WI38 (cell line): ENCODE data around the gene CNTNAP4.

Source experiments
- H3K4me3 ChIP-seq: 2 replicates; pipeline ENCODE4 v1.5.1; 2011; ENCODE audit warnings: low read depth, mild to moderate bottlenecking, control low read depth, low read length
- TF ChIP-seq, protein P1 (sequence below): IDR thresholded peaks from 2 replicates; pipeline ENCODE4 v1.5.1; 2012; ENCODE audit warnings: low read depth, mild to moderate bottlenecking, control low read depth, low read length

CNTNAP4 gene

DNA sequence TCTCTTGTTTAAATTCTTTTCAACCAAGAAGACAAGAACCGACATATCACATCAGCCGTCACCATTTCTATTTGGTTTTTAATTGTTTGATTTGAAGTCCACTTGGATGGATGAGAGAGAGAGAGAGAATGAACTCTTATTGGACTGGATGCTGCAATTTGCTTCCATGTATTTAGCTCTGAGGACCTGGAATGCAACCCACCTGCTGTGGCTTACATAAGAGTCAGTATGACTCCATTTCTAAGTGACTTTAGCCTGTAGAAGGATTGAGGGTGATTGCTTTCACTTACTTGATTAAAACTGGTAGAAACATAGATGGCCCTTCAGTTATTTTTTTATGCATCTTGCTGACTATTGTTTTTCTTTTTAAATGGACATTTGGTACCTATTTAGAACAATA is 296.1 kb downstream of the CNTNAP4 start:
- TF ChIP-seq, protein P1, sequence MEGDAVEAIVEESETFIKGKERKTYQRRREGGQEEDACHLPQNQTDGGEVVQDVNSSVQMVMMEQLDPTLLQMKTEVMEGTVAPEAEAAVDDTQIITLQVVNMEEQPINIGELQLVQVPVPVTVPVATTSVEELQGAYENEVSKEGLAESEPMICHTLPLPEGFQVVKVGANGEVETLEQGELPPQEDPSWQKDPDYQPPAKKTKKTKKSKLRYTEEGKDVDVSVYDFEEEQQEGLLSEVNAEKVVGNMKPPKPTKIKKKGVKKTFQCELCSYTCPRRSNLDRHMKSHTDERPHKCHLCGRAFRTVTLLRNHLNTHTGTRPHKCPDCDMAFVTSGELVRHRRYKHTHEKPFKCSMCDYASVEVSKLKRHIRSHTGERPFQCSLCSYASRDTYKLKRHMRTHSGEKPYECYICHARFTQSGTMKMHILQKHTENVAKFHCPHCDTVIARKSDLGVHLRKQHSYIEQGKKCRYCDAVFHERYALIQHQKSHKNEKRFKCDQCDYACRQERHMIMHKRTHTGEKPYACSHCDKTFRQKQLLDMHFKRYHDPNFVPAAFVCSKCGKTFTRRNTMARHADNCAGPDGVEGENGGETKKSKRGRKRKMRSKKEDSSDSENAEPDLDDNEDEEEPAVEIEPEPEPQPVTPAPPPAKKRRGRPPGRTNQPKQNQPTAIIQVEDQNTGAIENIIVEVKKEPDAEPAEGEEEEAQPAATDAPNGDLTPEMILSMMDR, result no peak

DNA sequence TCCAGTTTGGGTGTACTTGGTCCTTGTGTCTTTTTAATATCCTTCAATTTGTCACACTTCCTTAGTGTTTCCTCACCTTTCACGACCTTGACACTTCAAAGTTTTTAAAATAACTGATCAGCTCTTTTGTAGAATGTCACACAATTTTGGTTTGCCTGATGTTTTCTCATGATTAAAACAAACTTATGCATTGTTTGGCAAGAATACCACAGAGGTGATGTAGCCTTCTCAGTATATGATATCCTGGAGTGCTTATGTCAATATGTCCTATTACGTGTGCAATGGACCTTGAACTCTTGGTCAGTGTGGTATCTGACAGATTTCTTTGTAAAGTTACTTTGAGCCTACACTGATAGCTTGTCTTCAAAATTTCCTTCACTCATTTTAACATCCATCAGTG is 297.4 kb downstream of the CNTNAP4 start:
- H3K4me3 ChIP-seq, result no peak overlapping the region
- TF ChIP-seq, protein P1, result no peak

More for the DNA sequence above, 296.1 kb downstream of the CNTNAP4 start:
- H3K4me3 ChIP-seq, result no peak overlapping the region

DNA sequence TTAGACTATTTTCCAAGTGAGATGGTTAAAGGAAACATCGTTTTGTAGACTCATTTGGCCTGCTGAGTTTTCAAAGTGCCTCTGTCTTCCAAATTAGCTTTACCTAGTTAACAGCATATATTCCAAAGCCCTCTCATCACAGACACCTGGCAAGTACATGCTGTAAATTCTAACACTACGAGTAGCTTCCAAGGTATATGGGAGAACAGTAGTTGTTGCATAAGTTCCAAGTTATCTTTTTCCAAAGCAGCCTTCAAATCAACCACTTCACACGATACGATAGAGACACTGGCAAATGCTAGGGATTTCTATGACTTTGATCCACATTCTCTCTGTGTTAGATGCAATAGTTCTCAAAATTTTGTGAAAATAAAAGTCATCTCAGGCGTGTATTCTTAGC is 299.3 kb downstream of the CNTNAP4 start:
- H3K4me3 ChIP-seq, result no peak overlapping the region
- TF ChIP-seq, protein P1, result no peak

DNA sequence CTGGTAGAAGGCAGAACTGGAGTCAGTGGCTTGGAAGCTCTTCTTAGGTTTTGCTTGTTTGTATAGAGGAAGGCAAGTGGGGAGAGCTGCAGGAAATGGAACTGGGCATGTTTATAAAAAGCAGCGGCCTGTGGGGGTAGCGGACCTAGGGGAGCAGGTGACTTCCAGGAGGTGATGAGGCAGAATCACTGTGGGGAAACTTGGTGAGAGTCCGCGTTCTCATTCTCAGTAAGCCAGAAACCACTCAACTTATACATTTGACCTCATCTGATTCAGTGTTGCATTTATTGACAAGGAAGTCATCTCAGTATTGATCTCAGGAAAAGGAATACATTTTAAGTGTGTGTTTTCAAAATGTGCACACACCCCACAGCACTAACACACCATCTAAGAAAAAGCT is 299.8 kb downstream of the CNTNAP4 start:
- no peak overlapping the region for H3K4me3 ChIP-seq
- TF ChIP-seq, protein P1, result no peak

DNA sequence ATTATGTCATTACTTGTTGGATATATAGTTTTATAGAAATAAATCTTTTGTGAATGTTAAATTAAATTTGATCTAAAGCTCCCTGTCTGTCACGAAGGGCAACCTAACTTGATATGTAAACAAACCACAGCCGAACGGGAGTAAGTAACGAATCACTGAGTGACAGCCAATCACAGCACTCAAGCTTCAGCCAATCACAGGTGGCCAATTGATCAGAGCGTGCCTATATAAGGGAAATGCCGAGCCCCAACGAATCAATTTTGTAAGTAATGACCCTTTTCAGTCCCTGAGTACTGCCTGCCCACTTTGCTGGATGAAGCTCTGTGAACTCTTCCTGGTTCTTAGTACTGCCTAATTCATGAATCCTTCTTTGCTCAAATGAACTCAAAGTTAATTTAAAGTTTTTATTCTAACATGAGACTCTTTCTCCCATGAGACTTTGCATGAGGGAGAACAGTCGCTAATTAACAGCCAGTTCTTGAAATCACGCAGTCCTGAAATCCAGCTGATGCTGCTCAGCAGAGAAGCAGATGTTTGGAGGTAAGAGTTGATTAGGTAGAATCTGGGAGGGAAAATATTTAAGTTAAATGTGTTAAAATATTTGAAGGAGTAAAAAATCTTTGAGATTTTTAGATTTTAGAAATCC is 302.2 kb downstream of the CNTNAP4 start:
- no peak overlapping the region for H3K4me3 ChIP-seq
- TF ChIP-seq, protein P1, result no peak

DNA sequence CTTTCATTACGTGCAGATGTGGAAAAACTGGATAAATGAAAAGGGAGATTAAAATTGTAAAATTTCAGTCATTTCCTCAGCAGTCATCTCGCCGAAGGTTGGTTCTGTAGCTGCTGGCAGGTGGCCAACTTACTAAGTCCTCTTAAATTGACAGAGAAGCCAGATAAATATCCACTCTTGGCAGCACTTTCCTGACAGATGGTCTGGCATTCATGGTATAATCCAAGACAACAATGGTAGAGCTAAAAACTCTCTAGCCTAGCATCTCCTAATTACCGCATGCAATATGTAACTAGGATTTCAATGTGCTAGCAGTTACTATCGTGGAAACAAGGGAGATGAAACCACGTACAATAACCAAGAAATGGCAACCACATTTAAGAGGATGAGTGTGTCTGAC is 306.3 kb downstream of the CNTNAP4 start:
- H3K4me3 ChIP-seq, result no peak overlapping the region
- TF ChIP-seq, protein P1, result no peak

DNA sequence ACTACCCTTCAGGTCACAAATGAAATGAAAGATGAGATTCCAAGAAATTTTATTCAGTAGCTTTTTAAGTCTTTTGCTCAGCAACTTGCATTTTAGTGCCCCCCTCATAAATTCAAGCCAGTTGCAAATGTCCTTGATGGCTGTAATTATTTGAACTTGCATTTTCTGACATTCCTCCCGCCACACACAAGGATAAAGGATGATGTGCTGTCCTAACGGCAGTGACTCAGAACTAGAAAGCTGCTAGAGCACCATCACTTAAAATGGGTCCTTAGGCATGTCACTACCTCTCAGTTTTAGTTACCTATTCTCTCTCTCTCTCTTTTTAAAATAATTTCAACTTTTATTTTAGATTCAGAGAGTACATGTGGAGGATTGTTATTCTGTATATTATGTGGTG is 306.7 kb downstream of the CNTNAP4 start:
- TF ChIP-seq, protein P1, result no peak
- no peak overlapping the region for H3K4me3 ChIP-seq
